Neuronal stem cell (in vitro differentiated cells): Measurements from ENCODE around the gene MOCS3.

Experiments used
- DNase-seq: peaks from one replicate; pipeline ENCODE4 v3.0.0-alpha.2; 2013; ENCODE audit warnings: low spot score
- H2AFZ ChIP-seq: one replicate; pipeline ENCODE4 v1.6.1; 2013; ENCODE audit warnings: mild to moderate bottlenecking, low read length, inconsistent platforms
- H2AK5ac ChIP-seq: 2 replicates; pipeline ENCODE4 v1.6.1; 2013; ENCODE audit warnings: low read depth, mild to moderate bottlenecking, inconsistent platforms, low read length, moderate library complexity, mixed read lengths
- H2BK120ac ChIP-seq: 2 replicates; pipeline ENCODE4 v1.6.1; 2013; ENCODE audit warnings: low read depth, mild to moderate bottlenecking, inconsistent platforms, low read length, moderate library complexity, mixed read lengths
- H2BK12ac ChIP-seq: one replicate; pipeline ENCODE4 v1.6.1; 2013; ENCODE audit warnings: low read length, inconsistent platforms
- H2BK15ac ChIP-seq: 2 replicates; pipeline ENCODE4 v1.6.1; 2013; ENCODE audit warnings: mild to moderate bottlenecking, low read length, inconsistent platforms, mixed read lengths
- H2BK5ac ChIP-seq: one replicate; pipeline ENCODE4 v1.6.1; 2013; ENCODE audit warnings: inconsistent platforms, mild to moderate bottlenecking, low read length, moderate library complexity
- H3K14ac ChIP-seq: one replicate; pipeline ENCODE4 v1.6.1; 2013; ENCODE audit warnings: low read length, inconsistent platforms
- H3K18ac ChIP-seq: 2 replicates; pipeline ENCODE4 v1.6.1; 2013; ENCODE audit warnings: low read length, inconsistent platforms
- H3K23ac ChIP-seq: 2 replicates; pipeline ENCODE4 v1.6.1; 2013; ENCODE audit warnings: low read depth, mild to moderate bottlenecking, mixed read lengths, low read length, inconsistent platforms; ENCODE audit not compliant: poor library complexity
- H3K27ac ChIP-seq: replicated peaks from 3 replicates; pipeline ENCODE4 v1.5.1; 2013; ENCODE audit warnings: low read length, inconsistent platforms
- H3K27me3 ChIP-seq, 3 experiments: 2 replicates each; pipeline ENCODE4 v1.6.1; 2013; ENCODE audit warnings: low read length in 3 of 3, mild to moderate bottlenecking in 2 of 3, inconsistent platforms in 1 of 3, low read depth in 1 of 3, mixed read lengths in 1 of 3, moderate library complexity in 1 of 3; ENCODE audit not compliant: control insufficient read depth in 3 of 3, insufficient read depth in 3 of 3
- H3K36me3 ChIP-seq, 2 donors: replicated peaks in 1 of 2; 2 replicates each; pipeline ENCODE4 v1.6.1; 2013; ENCODE audit warnings: low read length in 2 of 2; ENCODE audit not compliant: control insufficient read depth in 2 of 2, insufficient read depth in 2 of 2
- H3K4ac ChIP-seq: 2 replicates; pipeline ENCODE4 v1.6.1; 2013; ENCODE audit warnings: inconsistent platforms, mild to moderate bottlenecking, low read length, moderate library complexity
- H3K4me1 ChIP-seq, 2 donors: 1 replicate in 1 of 2; 2 replicates in 1 of 2; pipeline ENCODE4 v1.6.1; 2013; ENCODE audit warnings: low read length in 2 of 2, low read depth in 1 of 2; ENCODE audit not compliant: control insufficient read depth in 2 of 2, insufficient read depth in 1 of 2
- H3K4me2 ChIP-seq: one replicate; pipeline ENCODE4 v1.6.1; 2013; ENCODE audit warnings: mild to moderate bottlenecking, low read length, inconsistent platforms; ENCODE audit not compliant: insufficient read depth, poor library complexity, severe bottlenecking
- H3K4me3 ChIP-seq, 2 donors: 2 replicates each; pipeline ENCODE4 v1.5.1; 2013; ENCODE audit warnings: low read length in 2 of 2, mild to moderate bottlenecking in 2 of 2, inconsistent platforms in 1 of 2, moderate library complexity in 1 of 2
- H3K79me1 ChIP-seq: one replicate; pipeline ENCODE4 v1.6.1; 2013; ENCODE audit warnings: low read depth, mild to moderate bottlenecking, inconsistent platforms, low read length, moderate library complexity
- H3K9ac ChIP-seq: one replicate; pipeline ENCODE4 v1.6.1; 2013; ENCODE audit warnings: mild to moderate bottlenecking, low read depth, low read length, inconsistent platforms; ENCODE audit not compliant: poor library complexity
- H3K9me3 ChIP-seq, 2 donors: replicated peaks in 1 of 2; 2 replicates each; pipeline versions ENCODE3 to v1.6.1; 2013; ENCODE audit warnings: low read length in 2 of 2, mild to moderate bottlenecking in 2 of 2, inconsistent platforms in 1 of 2, low read depth in 1 of 2, mixed read lengths in 1 of 2, moderate library complexity in 1 of 2; ENCODE audit not compliant: control insufficient read depth in 2 of 2, insufficient read depth in 1 of 2
- H4K8ac ChIP-seq: one replicate; pipeline ENCODE4 v1.6.1; 2013; ENCODE audit warnings: low read depth, mild to moderate bottlenecking, inconsistent platforms, low read length, moderate library complexity
- H4K91ac ChIP-seq: one replicate; pipeline ENCODE4 v1.6.1; 2013; ENCODE audit warnings: low read length, low read depth, mild to moderate bottlenecking, inconsistent platforms; ENCODE audit not compliant: poor library complexity
- WGBS, 2 donors: extraction: QIAGEN DNeasy Blood & Tissue Kit; methylation state at CpG; one replicate each; pipeline ENCODE4 v1.1.7; 2013; ENCODE audit warnings: missing lambda C conversion rate in 2 of 2, mixed read lengths in 1 of 2; ENCODE audit not compliant: insufficient read length in 2 of 2, insufficient replicate concordance in 1 of 2; ENCODE audit errors: extremely low coverage in 2 of 2; 5-methylcytosine and 5-hydroxymethylcytosine counted together

MOCS3 gene

DNA sequence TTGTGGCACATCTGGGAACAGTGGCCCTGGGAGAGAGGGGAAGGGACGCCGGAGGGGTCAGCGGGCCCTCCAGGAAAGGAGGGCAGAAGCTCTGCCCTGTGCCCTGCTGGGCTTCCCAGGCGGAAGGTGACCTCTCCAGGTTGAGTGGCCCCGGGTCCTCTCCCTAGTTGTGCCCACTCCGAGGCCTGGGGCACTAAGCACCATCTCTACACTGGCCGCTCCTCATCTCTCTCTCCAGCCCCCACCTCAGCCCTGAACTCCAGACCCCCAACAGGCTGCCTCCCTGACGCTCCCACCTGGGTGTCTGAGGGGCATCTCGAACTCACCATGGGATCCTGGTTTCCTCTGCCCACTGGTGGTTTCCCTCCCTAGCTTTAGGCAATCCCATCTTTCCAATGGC is 46.2 kb downstream of the MOCS3 start:
- H2BK15ac ChIP-seq: peak overlapping the region; percentile 60
- H3K9me3 ChIP-seq: no peaks in the 10 kb centered on the region
- no peak overlapping the region for H2BK12ac ChIP-seq
- H3K4me2 ChIP-seq: no peak overlapping the region
- H3K27ac ChIP-seq: no peak overlapping the region
- no peak overlapping the region for H2BK120ac ChIP-seq
- peaks cover 11 to 14% of the 10 kb centered on the region in 2 donors for H3K4me1 ChIP-seq
- peaks cover 0 to 3% of the 10 kb centered on the region in 2 donors for H3K36me3 ChIP-seq
- H2AK5ac ChIP-seq: peak overlapping the region; percentile 92
- peak overlapping the region; percentile 91 for H2BK5ac ChIP-seq
- H3K4ac ChIP-seq: no peak overlapping the region
- H2AFZ ChIP-seq: no peak overlapping the region
- no peak for DNase-seq
- H3K23ac ChIP-seq: no peak overlapping the region
- H3K14ac ChIP-seq: no peak overlapping the region
- H4K91ac ChIP-seq: no peak overlapping the region
- no CpG with 5 or more reads among the region's 9 CpGs for WGBS, 2 donors
- H3K18ac ChIP-seq: no peak overlapping the region
- H3K27me3 ChIP-seq: no peaks in the 10 kb centered on the region
- peaks cover 3% of the 10 kb centered on the region for H3K79me1 ChIP-seq
- H3K4me3 ChIP-seq: no peak overlapping the region
- no peak overlapping the region for H3K9ac ChIP-seq
- no peak overlapping the region for H4K8ac ChIP-seq

DNA sequence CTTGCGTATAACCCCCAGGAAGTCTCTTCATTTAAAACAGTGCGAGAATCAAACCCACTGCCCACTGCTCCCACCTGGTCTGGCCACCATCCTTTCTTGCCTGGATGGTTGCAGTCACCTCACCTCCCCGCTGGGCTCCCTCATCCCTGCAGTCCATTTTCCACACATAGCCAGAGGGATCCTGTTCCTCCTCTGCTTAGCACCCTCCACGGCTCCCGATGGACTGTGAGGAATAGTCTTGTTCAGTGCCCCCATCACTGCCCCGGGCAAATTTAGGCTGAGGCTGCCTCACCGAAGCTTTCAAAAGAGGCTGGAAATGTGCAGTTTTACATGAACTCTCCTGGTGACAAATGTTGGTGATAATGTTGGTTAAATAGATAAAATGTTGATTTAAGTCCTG is 46.6 kb downstream of the MOCS3 start:
- Histone ChIP-seq H2BK12ac (no peak overlapping the region), H3K23ac (no peak overlapping the region), H3K4ac (no peak overlapping the region), H4K91ac (no peak overlapping the region), H2BK15ac (peak overlapping the region; percentile 60), H2AFZ (no peak overlapping the region), H4K8ac (no peak overlapping the region), H2BK120ac (no peak overlapping the region), H3K4me2 (no peak overlapping the region), H2BK5ac (no peak overlapping the region), H3K9ac (no peak overlapping the region), H3K4me3 (no peak overlapping the region), H3K4me1 (peaks cover 11 to 14% of the 10 kb centered on the region in 2 donors), H3K18ac (no peak overlapping the region), H3K79me1 (peaks cover 3% of the 10 kb centered on the region), H3K27me3 (no peaks in the 10 kb centered on the region), H3K14ac (no peak overlapping the region), H2AK5ac (no peak overlapping the region), H3K9me3 (no peaks in the 10 kb centered on the region), H3K36me3 (peaks cover 0 to 3% of the 10 kb centered on the region in 2 donors), H3K27ac (no peak overlapping the region)
- no peak for DNase-seq
- no CpG with 5 or more reads among the region's 7 CpGs for WGBS, 2 donors

DNA sequence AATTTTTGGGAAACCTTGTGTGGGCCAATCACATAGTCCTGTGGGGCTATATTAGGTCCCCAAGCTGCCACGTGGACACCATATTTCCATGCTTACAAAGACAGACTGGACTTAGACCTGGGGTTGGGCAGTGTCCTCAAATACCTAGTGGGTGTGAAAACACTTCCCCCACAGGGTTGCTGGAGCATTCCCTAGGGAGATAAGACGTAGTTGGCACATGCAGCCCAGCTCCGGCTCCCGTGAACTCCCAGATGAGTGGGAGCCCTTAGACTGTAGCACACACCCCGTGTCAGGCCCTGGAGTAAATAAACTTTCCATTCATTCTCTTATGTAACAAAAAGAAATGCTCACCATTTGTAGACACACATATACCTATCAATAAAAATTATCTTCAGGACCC is 50.1 kb downstream of the MOCS3 start:
- Histone ChIP-seq H3K9ac (no peak overlapping the region), H3K9me3 (no peaks in the 10 kb centered on the region), H2BK12ac (no peak overlapping the region), H3K4me1 (peaks cover 5 to 9% of the 10 kb centered on the region in 2 donors), H2AK5ac (no peak overlapping the region), H3K4me2 (no peak overlapping the region), H3K18ac (no peak overlapping the region), H3K23ac (no peak overlapping the region), H2BK120ac (no peak overlapping the region), H3K36me3 (no peaks in the 10 kb centered on the region), H2BK5ac (no peak overlapping the region), H2AFZ (no peak overlapping the region), H4K8ac (no peak overlapping the region), H3K27ac (no peak overlapping the region), H4K91ac (no peak overlapping the region), H3K4ac (no peak overlapping the region), H3K27me3 (no peaks in the 10 kb centered on the region), H3K4me3 (no peak overlapping the region), H3K79me1 (no peaks in the 10 kb centered on the region), H2BK15ac (no peak overlapping the region), H3K14ac (no peak overlapping the region)
- DNase-seq: no peak
- WGBS, 2 donors: no CpG with 5 or more reads among the region's 5 CpGs

DNA sequence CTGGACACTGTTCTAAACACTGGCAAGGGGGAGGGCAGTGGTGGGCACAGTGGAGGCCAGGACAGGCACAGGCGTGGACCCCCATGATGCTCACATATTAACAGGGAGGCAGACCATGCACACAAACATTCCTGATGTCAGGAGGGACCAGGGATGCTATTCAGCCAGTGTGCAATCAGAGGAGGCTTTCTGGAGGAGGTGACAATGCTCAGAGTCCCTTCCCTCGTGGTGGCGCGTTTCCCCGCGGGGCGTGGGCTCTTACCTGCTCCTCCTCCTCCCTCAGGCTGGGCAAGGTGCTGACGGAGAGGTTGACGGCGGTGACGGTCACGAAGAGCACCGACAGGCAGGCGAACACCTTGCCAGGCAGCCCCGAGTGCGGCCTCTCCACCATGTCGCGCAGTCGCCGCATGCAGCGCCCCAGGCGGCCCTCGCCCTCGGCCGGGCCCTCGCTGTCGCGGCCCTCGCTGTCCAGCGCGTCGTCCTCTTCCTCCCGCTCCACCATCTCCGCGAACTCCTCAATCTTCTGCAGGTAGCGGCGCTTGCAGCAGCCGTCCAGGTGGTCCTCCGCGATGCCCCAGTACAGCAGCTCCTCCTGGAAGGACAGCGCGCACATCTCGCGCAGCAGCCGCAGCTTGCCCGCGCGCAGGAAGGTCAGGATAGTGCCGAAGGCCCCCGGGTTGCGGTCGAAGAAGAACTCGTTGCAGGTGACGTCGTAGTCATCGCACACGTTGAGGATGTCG is 50.9 kb downstream of the MOCS3 start:
- H3K18ac ChIP-seq: peak overlapping the region; percentile 27
- H2AFZ ChIP-seq: no peak overlapping the region
- H3K36me3 ChIP-seq: no peaks in the 10 kb centered on the region
- H4K8ac ChIP-seq: peak overlapping the region; percentile 83
- peak overlapping the region; percentile 31 for H2BK5ac ChIP-seq
- H2BK15ac ChIP-seq: no peak overlapping the region
- H3K27me3 ChIP-seq: no peaks in the 10 kb centered on the region
- H3K27ac ChIP-seq: no peak overlapping the region
- no peaks in the 10 kb centered on the region for H3K9me3 ChIP-seq
- H3K79me1 ChIP-seq: no peaks in the 10 kb centered on the region
- no peak overlapping the region for H3K4me2 ChIP-seq
- peaks cover 0 to 13% of the 10 kb centered on the region in 2 donors for H3K4me1 ChIP-seq
- peak overlapping the region; percentile 72 for H3K14ac ChIP-seq
- peak overlapping the region; percentile 24 for H3K4ac ChIP-seq
- no CpG with 5 or more reads among the region's 58 CpGs for WGBS, 2 donors
- peak overlapping the region; percentile 73 for H2BK12ac ChIP-seq
- H3K4me3 ChIP-seq: no peak overlapping the region
- DNase-seq: no peak
- H4K91ac ChIP-seq: no peak overlapping the region
- H2BK120ac ChIP-seq: no peak overlapping the region
- H3K9ac ChIP-seq: no peak overlapping the region
- H3K23ac ChIP-seq: no peak overlapping the region
- H2AK5ac ChIP-seq: peak overlapping the region; percentile 49
